ENCODE measurements around the gene NENF. TPM values are rescaled to one million over a fixed set of nuclear protein-coding genes. Genes with fewer than 3 reads are reported as not detected.
A peak's percentile ranks its signal among the peaks of the same experiment; 100 is the strongest.

Gene NENF
- total and polyA plus RNA-seq, 2 donors (not counting 1 experiment from before 2014, with no cell fraction given) = 33.3 to 58.1 TPM

- H3K27ac ChIP-seq (ENCODE audit: insufficient read depth, low read length) = no peak overlapping the region
- no peak overlapping the region for H2AFZ ChIP-seq (ENCODE audit: low read length)
- H3K4me1 ChIP-seq (ENCODE audit: control insufficient read depth, extremely low read depth, insufficient read depth, low read length) = peaks cover 4% of the 10 kb centered on the region
- no peak overlapping the region for H3K4me3 ChIP-seq (replicated peaks in 1 of 4; ENCODE audit: control extremely low read depth in 1 of 4, insufficient read depth in 1 of 4, low read depth in 3 of 4, low read length in 4 of 4)
- H3K9me3 ChIP-seq (ENCODE audit: control insufficient read depth, insufficient read depth, low read depth, low read length) = no peaks in the 10 kb centered on the region
- H3K27me3 ChIP-seq (ENCODE audit: control insufficient read depth, insufficient read depth, low read length) = peaks cover 2% of the 10 kb centered on the region
- DNase-seq (ENCODE audit: low read depth in 2 of 2) = no peak
- no peaks in the 10 kb centered on the region for H4K20me1 ChIP-seq (ENCODE audit: control insufficient read depth, extremely low read depth, insufficient read depth, low read length)
- H3K9ac ChIP-seq (ENCODE audit: insufficient read depth, low read length) = no peak overlapping the region
- TF ChIP-seq EZH2 (IDR thresholded peaks at IDR 0.05; ENCODE audit: low read length, missing control alignments) (no peak), CTCF (conservative IDR thresholded peaks at IDR 0.05 in 1 of 2, IDR thresholded peaks at IDR 0.05 in 1 of 2; ENCODE audit: low read depth in 1 of 2, low read length in 2 of 2) (no peak)
- H3K79me2 ChIP-seq (ENCODE audit: control insufficient read depth, insufficient read depth, low read length) = no peaks in the 10 kb centered on the region
- H3K36me3 ChIP-seq (ENCODE audit: control insufficient read depth, insufficient read depth, low read length) = no peaks in the 10 kb centered on the region
- H3K4me2 ChIP-seq (ENCODE audit: extremely low read depth, insufficient read depth, low read length) = no peak overlapping the region
Measured at GRCh38 chr1:212466437-212466836, 33.7 kb downstream of the NENF start.

- no peaks in the 10 kb centered on the region for H3K79me2 ChIP-seq (ENCODE audit: control insufficient read depth, insufficient read depth, low read length)
- H3K4me2 ChIP-seq (ENCODE audit: extremely low read depth, insufficient read depth, low read length) = no peak overlapping the region
- H3K36me3 ChIP-seq (ENCODE audit: control insufficient read depth, insufficient read depth, low read length) = no peaks in the 10 kb centered on the region
- no peaks in the 10 kb centered on the region for H4K20me1 ChIP-seq (ENCODE audit: control insufficient read depth, extremely low read depth, insufficient read depth, low read length)
- peaks cover 2% of the 10 kb centered on the region for H3K27me3 ChIP-seq (ENCODE audit: control insufficient read depth, insufficient read depth, low read length)
- no peak overlapping the region for H3K4me3 ChIP-seq (replicated peaks in 1 of 4; ENCODE audit: control extremely low read depth in 1 of 4, insufficient read depth in 1 of 4, low read depth in 3 of 4, low read length in 4 of 4)
- no peak overlapping the region for H3K27ac ChIP-seq (ENCODE audit: insufficient read depth, low read length)
- TF ChIP-seq CTCF (conservative IDR thresholded peaks at IDR 0.05 in 1 of 2, IDR thresholded peaks at IDR 0.05 in 1 of 2; ENCODE audit: low read depth in 1 of 2, low read length in 2 of 2) (no peak), EZH2 (IDR thresholded peaks at IDR 0.05; ENCODE audit: low read length, missing control alignments) (no peak)
- no peak overlapping the region for H2AFZ ChIP-seq (ENCODE audit: low read length)
- no peaks in the 10 kb centered on the region for H3K9me3 ChIP-seq (ENCODE audit: control insufficient read depth, insufficient read depth, low read depth, low read length)
- no peak overlapping the region for H3K9ac ChIP-seq (ENCODE audit: insufficient read depth, low read length)
- DNase-seq (ENCODE audit: low read depth in 2 of 2) = no peak
- peaks cover 4% of the 10 kb centered on the region for H3K4me1 ChIP-seq (ENCODE audit: control insufficient read depth, extremely low read depth, insufficient read depth, low read length)
Measured at GRCh38 chr1:212466898-212467650, 34.4 kb downstream of the NENF start.

- Histone ChIP-seq H3K4me2 (ENCODE audit: extremely low read depth, insufficient read depth, low read length) (no peak overlapping the region), H2AFZ (ENCODE audit: low read length) (no peak overlapping the region), H3K4me1 (ENCODE audit: control insufficient read depth, extremely low read depth, insufficient read depth, low read length) (peaks cover 4% of the 10 kb centered on the region), H3K36me3 (ENCODE audit: control insufficient read depth, insufficient read depth, low read length) (no peaks in the 10 kb centered on the region), H3K79me2 (ENCODE audit: control insufficient read depth, insufficient read depth, low read length) (no peaks in the 10 kb centered on the region), H4K20me1 (ENCODE audit: control insufficient read depth, extremely low read depth, insufficient read depth, low read length) (no peaks in the 10 kb centered on the region), H3K4me3 (replicated peaks in 1 of 4; ENCODE audit: control extremely low read depth in 1 of 4, insufficient read depth in 1 of 4, low read depth in 3 of 4, low read length in 4 of 4) (no peak overlapping the region), H3K9me3 (ENCODE audit: control insufficient read depth, insufficient read depth, low read depth, low read length) (no peaks in the 10 kb centered on the region), H3K9ac (ENCODE audit: insufficient read depth, low read length) (no peak overlapping the region), H3K27me3 (ENCODE audit: control insufficient read depth, insufficient read depth, low read length) (peaks cover 1% of the 10 kb centered on the region), H3K27ac (ENCODE audit: insufficient read depth, low read length) (no peak overlapping the region)
- TF ChIP-seq CTCF (conservative IDR thresholded peaks at IDR 0.05 in 1 of 2, IDR thresholded peaks at IDR 0.05 in 1 of 2; ENCODE audit: low read depth in 1 of 2, low read length in 2 of 2) (no peak), EZH2 (IDR thresholded peaks at IDR 0.05; ENCODE audit: low read length, missing control alignments) (no peak)
- peak in 1 of 2 donors; percentile 27 for DNase-seq (ENCODE audit: low read depth in 2 of 2)
Measured at GRCh38 chr1:212467843-212468482, 35.2 kb downstream of the NENF start.
